CD4-positive, alpha-beta T cell treated with Interleukin-6 at 100 ng/mL for 8 hours (primary cell): ENCODE data around the gene TIGAR.

Experiments
- DNase-seq: peaks from one replicate; pipeline ENCODE4 v3.0.0-alpha.2; 2020; ENCODE audit warnings: mixed read lengths, low spot score

The TIGAR gene

GRCh38 chr12:4378772-4379171, 57.8 kb downstream of the TIGAR start:
- DNase-seq, result no peak

GRCh38 chr12:4379405-4379804, 58.4 kb downstream of the TIGAR start, which contains the start of gene FGF23:
Gene FGF23, minus strand, starts transcription at chr12:4379712. Its CDS starts 130 bp downstream, at chr12:4379582.
- no peak for DNase-seq

GRCh38 chr12:4380332-4380731, 59.3 kb downstream of the TIGAR start:
- no peak for DNase-seq

GRCh38 chr12:4383304-4383865, 62.4 kb downstream of the TIGAR start:
- DNase-seq, result no peak

GRCh38 chr12:4386801-4387200, 65.8 kb downstream of the TIGAR start:
- no peak for DNase-seq

- no peak for DNase-seq
Measured at GRCh38 chr12:4387607-4388006, 66.6 kb downstream of the TIGAR start.

- no peak for DNase-seq
Measured at GRCh38 chr12:4388032-4388431, 67.0 kb downstream of the TIGAR start.

GRCh38 chr12:4388662-4389061, 67.6 kb downstream of the TIGAR start:
- no peak for DNase-seq

GRCh38 chr12:4392223-4392742, 71.3 kb downstream of the TIGAR start:
- no peak for DNase-seq

- DNase-seq, result no peak
Measured at GRCh38 chr12:4393211-4393610, 72.2 kb downstream of the TIGAR start.

- DNase-seq, result no peak
Measured at GRCh38 chr12:4395818-4396217, 74.8 kb downstream of the TIGAR start.

GRCh38 chr12:4401117-4401516, 80.1 kb downstream of the TIGAR start:
- no peak for DNase-seq

GRCh38 chr12:4402996-4403395, 82.0 kb downstream of the TIGAR start:
- no peak for DNase-seq
